BJ (cell line): ENCODE data around the gene METTL17. TPM values are rescaled to one million over a fixed set of nuclear protein-coding genes. Genes with fewer than 3 reads are reported as not detected.

Experiments
- CTCF ChIA-PET: fragments of 350-600 bp; formaldehyde crosslinking; extraction: SDS; loops from one replicate; lab custom pipeline; 2021; ENCODE audit warnings: antibody characterized with exemption, inconsistent platforms; lab: Yijun Ruan, JAX
- POLR2A ChIA-PET: fragments of 300-600 bp; sonication (Branson Sonifier 250); formaldehyde crosslinking; extraction: SDS; loops from one replicate; lab custom pipeline; 2021; ENCODE audit warnings: antibody characterized with exemption; lab: Charles Lee
- DNase-seq: peaks from one replicate; pipeline ENCODE4 v3.0.0-alpha.2; 2011; ENCODE audit warnings: low read depth
- H3K27me3 ChIP-seq: 2 replicates; pipeline ENCODE4 v1.6.0; 2011; ENCODE audit warnings: low read length; ENCODE audit not compliant: control insufficient read depth, insufficient read depth
- H3K36me3 ChIP-seq: 2 replicates; pipeline ENCODE4 v1.5.1; 2011; ENCODE audit warnings: low read length; ENCODE audit not compliant: control insufficient read depth, insufficient read depth
- H3K4me3 ChIP-seq: 2 replicates; pipeline ENCODE4 v1.5.1; 2011; ENCODE audit warnings: low read depth, mild to moderate bottlenecking, control low read depth, low read length
- polyA plus RNA-seq: library from polyadenylated mRNA; depleted of rRNA; stranded (reverse); fragments of >200 nt; gene quantifications from 2 replicates; pipeline ENCODE4 v1.2.3, GENCODE V29; 2011
- TF ChIP-seq, protein P1 (sequence below): IDR thresholded peaks from 2 replicates; pipeline ENCODE4 v1.5.1; 2011; ENCODE audit warnings: low read depth, mild to moderate bottlenecking, control low read depth, inconsistent platforms, low read length, moderate library complexity; ENCODE audit not compliant: insufficient read depth

Gene METTL17
- polyA plus RNA-seq, 1 experiment, result 56.2 TPM

DNA sequence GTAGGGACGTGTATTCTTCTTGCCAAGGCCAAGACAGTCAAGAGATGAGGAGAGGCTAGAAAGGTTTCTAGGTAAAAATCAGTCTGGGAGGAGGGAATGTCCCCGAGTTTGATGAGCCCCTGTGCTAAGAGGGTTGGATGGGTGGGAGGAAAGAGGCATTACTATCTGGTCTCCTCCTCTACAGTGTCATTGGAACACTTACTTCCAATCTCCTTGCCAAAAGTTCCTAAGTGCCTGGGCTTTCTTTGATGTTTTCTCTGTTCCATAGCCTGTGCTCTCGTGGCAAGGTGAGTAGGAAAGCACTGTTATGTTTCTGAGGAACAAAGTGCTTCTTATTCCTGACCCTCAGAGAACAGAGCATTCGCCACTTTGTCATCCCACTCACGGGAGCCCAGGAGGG, 44.9 kb downstream of the METTL17 start, which contains the start of gene RNASE13:
TSS of gene RNASE13 (minus strand) at position 101 of the 400 bp plus-strand sequence. CDS start 519 bp downstream, outside the sequence.
- no peak for DNase-seq
- H3K4me3 ChIP-seq, result no peak within 1 kb of the TSS
- ChIA-PET POLR2A (no interaction called here), CTCF (interaction anchor here (1.0 to 5.6 kb wide), 4 partner anchors 10 to 58 kb away, joined by 3 to 29 read pairs (median 14); no protein-coding TSS in a partner anchor)
- no peaks in the 10 kb centered on the region for H3K36me3 ChIP-seq
- peaks cover 14% of the 10 kb centered on the region for H3K27me3 ChIP-seq
- TF ChIP-seq, protein P1, sequence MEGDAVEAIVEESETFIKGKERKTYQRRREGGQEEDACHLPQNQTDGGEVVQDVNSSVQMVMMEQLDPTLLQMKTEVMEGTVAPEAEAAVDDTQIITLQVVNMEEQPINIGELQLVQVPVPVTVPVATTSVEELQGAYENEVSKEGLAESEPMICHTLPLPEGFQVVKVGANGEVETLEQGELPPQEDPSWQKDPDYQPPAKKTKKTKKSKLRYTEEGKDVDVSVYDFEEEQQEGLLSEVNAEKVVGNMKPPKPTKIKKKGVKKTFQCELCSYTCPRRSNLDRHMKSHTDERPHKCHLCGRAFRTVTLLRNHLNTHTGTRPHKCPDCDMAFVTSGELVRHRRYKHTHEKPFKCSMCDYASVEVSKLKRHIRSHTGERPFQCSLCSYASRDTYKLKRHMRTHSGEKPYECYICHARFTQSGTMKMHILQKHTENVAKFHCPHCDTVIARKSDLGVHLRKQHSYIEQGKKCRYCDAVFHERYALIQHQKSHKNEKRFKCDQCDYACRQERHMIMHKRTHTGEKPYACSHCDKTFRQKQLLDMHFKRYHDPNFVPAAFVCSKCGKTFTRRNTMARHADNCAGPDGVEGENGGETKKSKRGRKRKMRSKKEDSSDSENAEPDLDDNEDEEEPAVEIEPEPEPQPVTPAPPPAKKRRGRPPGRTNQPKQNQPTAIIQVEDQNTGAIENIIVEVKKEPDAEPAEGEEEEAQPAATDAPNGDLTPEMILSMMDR, result no peak

DNA sequence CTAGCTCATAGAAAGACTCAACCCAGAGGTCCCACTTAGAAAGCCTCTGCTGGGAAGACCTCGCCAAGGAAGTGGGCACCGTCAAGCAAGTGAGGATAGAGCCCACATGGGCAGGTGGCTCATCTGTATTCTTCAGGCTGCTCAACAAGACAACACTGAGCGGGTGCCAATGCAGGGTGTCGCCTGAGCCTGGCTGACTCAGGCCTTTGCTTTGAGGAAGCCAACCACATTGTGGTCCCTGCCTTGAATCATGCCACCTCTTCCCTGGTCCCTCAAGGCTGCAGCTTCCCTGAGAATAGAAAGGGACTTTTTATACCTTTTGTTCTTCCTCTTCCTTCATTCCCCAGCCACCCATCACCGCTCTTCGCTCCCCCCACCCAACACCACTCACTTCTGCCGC, 47.0 kb downstream of the METTL17 start:
- ChIA-PET POLR2A (no interaction called here), CTCF (interaction anchor here (1.2 to 5.6 kb wide), 5 partner anchors 16 to 56 kb away, joined by 3 to 29 read pairs (median 3); no protein-coding TSS in a partner anchor)
- DNase-seq, result no peak
- H3K4me3 ChIP-seq, result no peak overlapping the region
- no peaks in the 10 kb centered on the region for H3K36me3 ChIP-seq
- H3K27me3 ChIP-seq, result peaks cover 13% of the 10 kb centered on the region
- TF ChIP-seq, protein P1, result no peak

DNA sequence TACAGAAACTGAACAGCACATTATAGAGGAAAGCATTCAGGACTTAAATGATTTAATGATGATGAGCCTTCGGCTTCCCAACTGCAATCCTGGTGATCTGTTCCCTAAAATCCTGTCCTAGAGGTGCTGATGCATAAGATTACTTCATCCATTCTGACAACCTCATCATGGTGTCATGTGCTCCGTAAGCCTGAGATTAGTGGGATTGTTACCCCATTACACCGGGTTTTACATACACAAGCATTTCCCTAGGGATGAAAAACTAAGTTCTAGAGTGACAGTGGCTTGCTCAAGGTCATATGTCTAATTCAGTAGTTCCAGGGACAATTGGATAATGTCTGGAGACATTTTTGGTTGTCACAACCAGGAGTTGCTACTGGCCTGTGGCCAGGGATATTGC, 47.4 kb downstream of the METTL17 start:
- POLR2A ChIA-PET, result no interaction called here
- Histone ChIP-seq H3K4me3 (no peak overlapping the region), H3K27me3 (peaks cover 9% of the 10 kb centered on the region), H3K36me3 (no peaks in the 10 kb centered on the region)
- TF ChIP-seq, protein P1, result no peak
- no peak for DNase-seq
- CTCF ChIA-PET, result interaction anchor here (5.6 kb wide), 1 partner anchor 55 kb away, joined by 23 read pairs; no protein-coding TSS in a partner anchor

DNA sequence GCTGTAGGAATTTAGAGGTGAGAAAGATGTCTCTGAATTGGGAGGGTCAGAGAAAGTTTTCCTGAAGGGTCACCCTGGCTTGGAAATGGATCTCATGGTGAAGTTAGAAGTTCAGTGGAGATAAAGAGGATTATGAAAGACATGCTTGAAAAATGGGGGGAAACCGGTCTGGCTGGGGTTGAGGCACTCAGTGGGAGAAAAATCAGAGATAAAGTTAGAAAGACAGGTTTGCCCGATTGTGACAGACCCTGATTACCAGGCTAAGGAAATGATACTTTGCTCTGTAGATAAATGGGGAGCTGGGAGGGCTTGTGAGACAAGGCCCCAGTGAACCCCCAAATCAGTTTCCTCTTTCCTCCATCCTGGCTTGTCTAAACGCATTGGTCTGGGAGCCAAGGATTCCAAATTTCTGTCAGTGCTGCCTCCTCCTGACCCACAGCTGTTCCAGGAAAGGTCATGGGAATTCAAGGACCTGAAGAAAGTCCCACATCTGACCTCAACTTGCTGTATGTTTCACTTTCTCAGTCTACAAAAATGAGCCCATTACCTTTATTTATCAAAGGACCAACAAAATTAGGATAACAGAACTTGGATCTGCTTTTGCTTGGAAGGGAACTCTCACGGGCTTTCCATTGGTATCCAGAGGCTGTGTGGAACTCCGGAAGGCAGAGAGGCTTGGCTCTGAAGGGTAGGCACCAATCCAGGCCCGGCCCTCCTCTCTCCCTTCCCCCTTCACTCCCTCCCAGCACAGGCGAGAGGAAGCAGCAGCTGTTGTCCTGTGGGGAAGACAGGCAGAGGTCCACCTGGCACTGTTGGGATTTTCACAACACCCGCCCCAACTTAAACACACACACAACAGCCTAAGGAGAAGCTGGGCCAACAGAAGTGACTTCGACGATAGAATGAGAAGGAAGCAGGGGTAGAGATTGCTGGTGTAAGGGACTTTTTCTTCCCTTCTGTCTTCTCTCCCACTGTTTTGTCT, 49.0 kb downstream of the METTL17 start:
- CTCF ChIA-PET, result interaction anchor here (1.3 to 6.9 kb wide), 11 partner anchors 8 to 180 kb away, joined by 3 to 202 read pairs (median 16); partner anchors contain the start of genes ARHGEF40 and TPPP2

More for the DNA sequence above, 49.0 kb downstream of the METTL17 start:
- peaks cover 11% of the 10 kb centered on the region for H3K27me3 ChIP-seq
- no peaks in the 10 kb centered on the region for H3K36me3 ChIP-seq
- POLR2A ChIA-PET, result no interaction called here
- H3K4me3 ChIP-seq, result no peak overlapping the region
- DNase-seq, result no peak
- TF ChIP-seq, protein P1, result no peak
